CD4-positive, alpha-beta T cell treated with Interleukin-6 at 100 ng/mL for 8 hours (primary cell): ENCODE results near the gene MAD1L1.

Source experiments
- DNase-seq: peaks from one replicate; pipeline ENCODE4 v3.0.0-alpha.2; 2020; ENCODE audit warnings: mixed read lengths, low spot score

MAD1L1 gene

GRCh38 chr7:1775389-1775788 is 457.4 kb downstream of the MAD1L1 start:
- no peak for DNase-seq

GRCh38 chr7:1770331-1770730 is 462.4 kb downstream of the MAD1L1 start:
- DNase-seq, result no peak

- DNase-seq, result no peak
Measured at GRCh38 chr7:1769286-1770200, 463.2 kb downstream of the MAD1L1 start.

- DNase-seq, result no peak
Measured at GRCh38 chr7:1768832-1769231, 463.9 kb downstream of the MAD1L1 start.

GRCh38 chr7:1767524-1767923 is 465.2 kb downstream of the MAD1L1 start:
- no peak for DNase-seq
